Stomach (tissue), 4 donors: Measurements from ENCODE around the gene MB21D2.

Experiments used
- POLR2A ChIP-seq, 4 donors: fragments of 450-650 bp; IDR thresholded peaks; one replicate each; pipeline ENCODE4 v1.6.1; 2016; ENCODE audit warnings: antibody characterized with exemption in 4 of 4, control low read depth in 2 of 4, mild to moderate bottlenecking in 1 of 4, moderate library complexity in 1 of 4
- POLR2AphosphoS5 ChIP-seq, 3 donors: sonication (generic); formaldehyde crosslinking; IDR thresholded peaks; one replicate each; pipeline ENCODE4 v1.6.1; 2016; ENCODE audit warnings: antibody characterized with exemption in 3 of 3

GRCh38 chr3:192842711-192843110 is 74.9 kb downstream of the MB21D2 start:
- TF ChIP-seq POLR2AphosphoS5 (IDR thresholded peaks at IDR 0.05) (no peak), POLR2A (IDR thresholded peaks at IDR 0.05) (no peak)
